ENCODE results near the gene SUPT7L. TPM values are rescaled to one million over a fixed set of nuclear protein-coding genes. Genes with fewer than 3 reads are reported as not detected.

The SUPT7L gene
- total and polyA plus RNA-seq, 2 of the 13 experiments (the other 11 are each of a cell fraction or from before 2014, with no cell fraction given), result 32.9 to 77.5 TPM

DNA sequence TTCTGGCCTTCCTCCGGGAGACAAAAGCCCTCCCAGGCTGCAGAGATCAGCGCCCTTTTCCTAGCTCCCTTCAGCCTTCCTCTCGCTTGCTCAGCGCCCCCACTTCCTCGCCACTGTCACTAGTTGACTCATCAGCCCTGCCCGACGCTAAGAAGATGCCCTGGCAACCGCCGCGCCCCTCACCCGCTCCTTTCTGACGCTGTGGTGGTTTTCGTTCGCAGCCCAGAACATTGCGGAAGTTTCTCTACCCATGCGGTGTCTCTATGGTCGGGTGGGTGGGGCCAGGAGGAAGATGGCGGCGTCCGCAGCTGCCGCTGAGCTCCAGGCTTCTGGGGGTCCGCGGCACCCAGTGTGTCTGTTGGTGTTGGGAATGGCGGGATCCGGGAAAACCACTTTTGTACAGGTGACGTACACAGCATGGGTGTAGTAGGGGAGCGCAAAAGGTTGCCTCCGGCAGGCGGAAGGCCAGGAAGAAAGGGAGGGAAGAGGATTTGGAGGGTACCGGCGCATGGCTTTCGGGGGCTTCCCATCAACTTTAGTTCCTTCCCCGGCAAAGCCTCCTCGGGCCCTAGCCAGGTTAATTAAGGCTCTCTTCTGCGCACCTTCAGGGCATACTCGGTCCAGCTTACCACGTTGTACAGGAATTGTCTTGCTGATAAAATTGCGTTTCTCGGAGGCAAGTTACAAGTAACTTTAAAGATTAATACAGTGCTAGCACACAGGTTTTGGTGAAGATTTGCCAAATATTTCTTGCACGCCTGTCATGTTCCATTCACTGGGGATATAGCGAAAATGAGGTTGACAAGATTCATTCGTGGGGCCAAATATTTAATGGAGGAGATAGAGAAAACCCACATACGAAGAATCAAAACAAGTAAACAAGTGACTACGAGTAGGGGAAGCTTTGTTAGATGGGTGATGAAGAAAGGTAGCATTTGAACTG, 34.4 kb downstream of the SUPT7L start, which contains the start of the genes CCDC121 and GPN1 (continued):
- TF ChIP-seq ZBTB3 (CRISPR knock-in tag; IDR thresholded peaks at IDR 0.05; ENCODE audit: borderline replicate concordance, low read depth) (0 out of 2 replicates have a peak, but pooled peaks have one; percentile 69), HCFC1 (IDR thresholded peaks at IDR 0.05; ENCODE audit: low read depth, low read length) (peak; percentile 43; the same call in 1 of the 2 replicates), NFKBIZ (CRISPR knock-in tag; IDR thresholded peaks at IDR 0.05) (no peak), ZNF136 (CRISPR knock-in tag; IDR thresholded peaks at IDR 0.05; ENCODE audit: low read depth) (no peak; the same call in 1 of the 2 replicates), AGO1 (IDR thresholded peaks at IDR 0.05; ENCODE audit: low read depth, low read length, poor library complexity, severe bottlenecking) (peak; percentile 81), SAP130 (CRISPR knock-in tag; IDR thresholded peaks at IDR 0.05; ENCODE audit: low read depth) (peak; percentile 100), HOXD1 (CRISPR knock-in tag; IDR thresholded peaks at IDR 0.05) (peak; percentile 32; the same call in 1 of the 2 replicates)
- TF ChIP-seq, protein P1, sequence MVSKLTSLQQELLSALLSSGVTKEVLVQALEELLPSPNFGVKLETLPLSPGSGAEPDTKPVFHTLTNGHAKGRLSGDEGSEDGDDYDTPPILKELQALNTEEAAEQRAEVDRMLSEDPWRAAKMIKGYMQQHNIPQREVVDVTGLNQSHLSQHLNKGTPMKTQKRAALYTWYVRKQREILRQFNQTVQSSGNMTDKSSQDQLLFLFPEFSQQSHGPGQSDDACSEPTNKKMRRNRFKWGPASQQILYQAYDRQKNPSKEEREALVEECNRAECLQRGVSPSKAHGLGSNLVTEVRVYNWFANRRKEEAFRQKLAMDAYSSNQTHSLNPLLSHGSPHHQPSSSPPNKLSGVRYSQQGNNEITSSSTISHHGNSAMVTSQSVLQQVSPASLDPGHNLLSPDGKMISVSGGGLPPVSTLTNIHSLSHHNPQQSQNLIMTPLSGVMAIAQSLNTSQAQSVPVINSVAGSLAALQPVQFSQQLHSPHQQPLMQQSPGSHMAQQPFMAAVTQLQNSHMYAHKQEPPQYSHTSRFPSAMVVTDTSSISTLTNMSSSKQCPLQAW (CRISPR knock-in tag; IDR thresholded peaks at IDR 0.05), result peak; percentile 86
- TF ChIP-seq, protein P2, sequence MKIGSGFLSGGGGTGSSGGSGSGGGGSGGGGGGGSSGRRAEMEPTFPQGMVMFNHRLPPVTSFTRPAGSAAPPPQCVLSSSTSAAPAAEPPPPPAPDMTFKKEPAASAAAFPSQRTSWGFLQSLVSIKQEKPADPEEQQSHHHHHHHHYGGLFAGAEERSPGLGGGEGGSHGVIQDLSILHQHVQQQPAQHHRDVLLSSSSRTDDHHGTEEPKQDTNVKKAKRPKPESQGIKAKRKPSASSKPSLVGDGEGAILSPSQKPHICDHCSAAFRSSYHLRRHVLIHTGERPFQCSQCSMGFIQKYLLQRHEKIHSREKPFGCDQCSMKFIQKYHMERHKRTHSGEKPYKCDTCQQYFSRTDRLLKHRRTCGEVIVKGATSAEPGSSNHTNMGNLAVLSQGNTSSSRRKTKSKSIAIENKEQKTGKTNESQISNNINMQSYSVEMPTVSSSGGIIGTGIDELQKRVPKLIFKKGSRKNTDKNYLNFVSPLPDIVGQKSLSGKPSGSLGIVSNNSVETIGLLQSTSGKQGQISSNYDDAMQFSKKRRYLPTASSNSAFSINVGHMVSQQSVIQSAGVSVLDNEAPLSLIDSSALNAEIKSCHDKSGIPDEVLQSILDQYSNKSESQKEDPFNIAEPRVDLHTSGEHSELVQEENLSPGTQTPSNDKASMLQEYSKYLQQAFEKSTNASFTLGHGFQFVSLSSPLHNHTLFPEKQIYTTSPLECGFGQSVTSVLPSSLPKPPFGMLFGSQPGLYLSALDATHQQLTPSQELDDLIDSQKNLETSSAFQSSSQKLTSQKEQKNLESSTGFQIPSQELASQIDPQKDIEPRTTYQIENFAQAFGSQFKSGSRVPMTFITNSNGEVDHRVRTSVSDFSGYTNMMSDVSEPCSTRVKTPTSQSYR (CRISPR knock-in tag; IDR thresholded peaks at IDR 0.05; ENCODE audit: borderline replicate concordance), result peak; percentile 66
- TF ChIP-seq, protein P3, sequence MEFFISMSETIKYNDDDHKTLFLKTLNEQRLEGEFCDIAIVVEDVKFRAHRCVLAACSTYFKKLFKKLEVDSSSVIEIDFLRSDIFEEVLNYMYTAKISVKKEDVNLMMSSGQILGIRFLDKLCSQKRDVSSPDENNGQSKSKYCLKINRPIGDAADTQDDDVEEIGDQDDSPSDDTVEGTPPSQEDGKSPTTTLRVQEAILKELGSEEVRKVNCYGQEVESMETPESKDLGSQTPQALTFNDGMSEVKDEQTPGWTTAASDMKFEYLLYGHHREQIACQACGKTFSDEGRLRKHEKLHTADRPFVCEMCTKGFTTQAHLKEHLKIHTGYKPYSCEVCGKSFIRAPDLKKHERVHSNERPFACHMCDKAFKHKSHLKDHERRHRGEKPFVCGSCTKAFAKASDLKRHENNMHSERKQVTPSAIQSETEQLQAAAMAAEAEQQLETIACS (CRISPR knock-in tag; IDR thresholded peaks at IDR 0.05), result no peak
- TF ChIP-seq, protein P4, sequence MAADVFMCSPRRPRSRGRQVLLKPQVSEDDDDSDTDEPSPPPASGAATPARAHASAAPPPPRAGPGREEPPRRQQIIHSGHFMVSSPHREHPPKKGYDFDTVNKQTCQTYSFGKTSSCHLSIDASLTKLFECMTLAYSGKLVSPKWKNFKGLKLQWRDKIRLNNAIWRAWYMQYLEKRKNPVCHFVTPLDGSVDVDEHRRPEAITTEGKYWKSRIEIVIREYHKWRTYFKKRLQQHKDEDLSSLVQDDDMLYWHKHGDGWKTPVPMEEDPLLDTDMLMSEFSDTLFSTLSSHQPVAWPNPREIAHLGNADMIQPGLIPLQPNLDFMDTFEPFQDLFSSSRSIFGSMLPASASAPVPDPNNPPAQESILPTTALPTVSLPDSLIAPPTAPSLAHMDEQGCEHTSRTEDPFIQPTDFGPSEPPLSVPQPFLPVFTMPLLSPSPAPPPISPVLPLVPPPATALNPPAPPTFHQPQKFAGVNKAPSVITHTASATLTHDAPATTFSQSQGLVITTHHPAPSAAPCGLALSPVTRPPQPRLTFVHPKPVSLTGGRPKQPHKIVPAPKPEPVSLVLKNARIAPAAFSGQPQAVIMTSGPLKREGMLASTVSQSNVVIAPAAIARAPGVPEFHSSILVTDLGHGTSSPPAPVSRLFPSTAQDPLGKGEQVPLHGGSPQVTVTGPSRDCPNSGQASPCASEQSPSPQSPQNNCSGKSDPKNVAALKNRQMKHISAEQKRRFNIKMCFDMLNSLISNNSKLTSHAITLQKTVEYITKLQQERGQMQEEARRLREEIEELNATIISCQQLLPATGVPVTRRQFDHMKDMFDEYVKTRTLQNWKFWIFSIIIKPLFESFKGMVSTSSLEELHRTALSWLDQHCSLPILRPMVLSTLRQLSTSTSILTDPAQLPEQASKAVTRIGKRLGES (CRISPR knock-in tag; IDR thresholded peaks at IDR 0.05; ENCODE audit: borderline replicate concordance), result no peak
- TF ChIP-seq, protein P5, sequence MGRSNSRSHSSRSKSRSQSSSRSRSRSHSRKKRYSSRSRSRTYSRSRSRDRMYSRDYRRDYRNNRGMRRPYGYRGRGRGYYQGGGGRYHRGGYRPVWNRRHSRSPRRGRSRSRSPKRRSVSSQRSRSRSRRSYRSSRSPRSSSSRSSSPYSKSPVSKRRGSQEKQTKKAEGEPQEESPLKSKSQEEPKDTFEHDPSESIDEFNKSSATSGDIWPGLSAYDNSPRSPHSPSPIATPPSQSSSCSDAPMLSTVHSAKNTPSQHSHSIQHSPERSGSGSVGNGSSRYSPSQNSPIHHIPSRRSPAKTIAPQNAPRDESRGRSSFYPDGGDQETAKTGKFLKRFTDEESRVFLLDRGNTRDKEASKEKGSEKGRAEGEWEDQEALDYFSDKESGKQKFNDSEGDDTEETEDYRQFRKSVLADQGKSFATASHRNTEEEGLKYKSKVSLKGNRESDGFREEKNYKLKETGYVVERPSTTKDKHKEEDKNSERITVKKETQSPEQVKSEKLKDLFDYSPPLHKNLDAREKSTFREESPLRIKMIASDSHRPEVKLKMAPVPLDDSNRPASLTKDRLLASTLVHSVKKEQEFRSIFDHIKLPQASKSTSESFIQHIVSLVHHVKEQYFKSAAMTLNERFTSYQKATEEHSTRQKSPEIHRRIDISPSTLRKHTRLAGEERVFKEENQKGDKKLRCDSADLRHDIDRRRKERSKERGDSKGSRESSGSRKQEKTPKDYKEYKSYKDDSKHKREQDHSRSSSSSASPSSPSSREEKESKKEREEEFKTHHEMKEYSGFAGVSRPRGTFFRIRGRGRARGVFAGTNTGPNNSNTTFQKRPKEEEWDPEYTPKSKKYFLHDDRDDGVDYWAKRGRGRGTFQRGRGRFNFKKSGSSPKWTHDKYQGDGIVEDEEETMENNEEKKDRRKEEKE (IDR thresholded peaks at IDR 0.05), result no peak
